ENCODE results near the gene GLMP.

DNA sequence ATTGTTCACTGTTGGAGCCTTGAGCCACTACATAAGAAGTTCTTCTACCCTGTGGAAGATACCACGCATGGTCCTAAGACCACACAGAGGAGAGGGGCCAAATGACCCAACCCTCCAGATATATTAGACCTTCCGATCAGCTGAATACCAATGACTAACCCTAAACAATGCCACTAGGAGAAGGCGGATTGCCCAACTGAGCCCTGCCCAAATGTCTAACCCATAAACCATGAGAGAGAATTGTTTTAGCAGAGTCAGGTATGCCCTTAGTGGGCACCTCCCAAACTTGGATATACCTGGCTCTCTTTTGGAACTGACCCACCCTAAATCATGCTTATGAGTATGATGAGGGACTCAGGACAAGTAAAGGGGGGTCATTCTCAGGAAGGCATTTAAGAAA lies 25.2 kb downstream of the GLMP start:
- TF ChIP-seq POLR2AphosphoS5 (IDR thresholded peaks at IDR 0.05; ENCODE audit: low read depth, low read length) (no peak), TAF1 (IDR thresholded peaks at IDR 0.05; ENCODE audit: borderline replicate concordance, insufficient read depth, low read length) (no peak)
